NCI-H1930 (cell line): ENCODE data around the gene SLMAP.

Experiments used
- DNase-seq, 2 experiments: peaks; one replicate each; lab custom pipeline; 2025; lab: John Stamatoyannopoulos, UW

SLMAP gene

GRCh38 chr3:57961828-57962447 is 205.8 kb downstream of the SLMAP start:
- no peak for DNase-seq

- no peak for DNase-seq
Observed at GRCh38 chr3:57962448-57962834, 206.3 kb downstream of the SLMAP start.

DNA sequence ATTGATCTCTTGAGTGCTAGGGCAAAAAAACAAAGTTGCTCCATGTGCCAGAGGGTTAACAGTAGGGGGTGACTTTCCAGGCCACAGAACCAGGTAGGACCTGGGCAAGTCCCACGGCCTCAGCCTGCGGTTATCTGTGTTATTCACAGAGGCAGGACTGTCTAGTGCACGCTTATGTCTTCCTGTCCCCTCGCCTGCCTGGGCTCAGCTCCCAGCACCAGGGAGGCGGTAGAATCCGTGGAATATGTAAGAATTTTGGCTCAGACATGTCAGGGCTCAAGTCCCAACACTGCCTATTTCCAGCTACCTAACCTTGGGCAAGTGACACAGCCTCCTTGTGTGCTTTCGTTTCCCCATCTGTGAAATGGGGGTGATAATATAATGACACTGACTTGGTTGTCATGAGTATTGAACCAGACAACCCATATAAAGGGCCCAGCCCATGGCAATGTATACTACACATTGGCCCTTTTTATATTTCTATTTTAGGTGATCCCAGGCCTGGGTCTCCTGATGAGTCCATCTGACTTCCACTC is 207.8 kb downstream of the SLMAP start:
- no peak for DNase-seq

- DNase-seq = no peak
Observed at GRCh38 chr3:57966829-57967228, 210.7 kb downstream of the SLMAP start.

DNA sequence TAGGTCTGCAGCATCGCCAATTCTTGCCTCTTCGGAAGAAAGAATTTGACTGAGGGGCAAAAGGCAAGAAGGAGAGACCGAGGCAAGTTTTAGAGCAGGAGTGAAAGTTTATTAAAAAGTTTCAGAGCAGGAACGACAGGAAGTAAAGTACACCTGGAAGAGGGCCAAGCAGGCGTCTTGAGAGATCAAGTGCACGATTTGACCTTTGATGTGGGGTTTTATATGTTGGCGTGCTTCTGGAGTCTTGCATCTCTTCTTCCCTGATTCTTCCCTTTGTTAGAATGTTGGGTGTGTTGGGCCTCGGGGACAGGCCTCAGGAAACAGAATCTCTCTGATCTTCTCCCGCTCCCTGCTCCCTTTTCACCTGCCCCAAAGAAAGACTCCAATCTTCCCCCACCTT is 211.5 kb downstream of the SLMAP start:
- no peak for DNase-seq

- no peak for DNase-seq
Observed at GRCh38 chr3:57968501-57968900, 212.4 kb downstream of the SLMAP start.

GRCh38 chr3:57971975-57972374 is 215.9 kb downstream of the SLMAP start:
- DNase-seq = no peak

- no peak for DNase-seq
Observed at GRCh38 chr3:57972531-57973111, 216.5 kb downstream of the SLMAP start.

DNA sequence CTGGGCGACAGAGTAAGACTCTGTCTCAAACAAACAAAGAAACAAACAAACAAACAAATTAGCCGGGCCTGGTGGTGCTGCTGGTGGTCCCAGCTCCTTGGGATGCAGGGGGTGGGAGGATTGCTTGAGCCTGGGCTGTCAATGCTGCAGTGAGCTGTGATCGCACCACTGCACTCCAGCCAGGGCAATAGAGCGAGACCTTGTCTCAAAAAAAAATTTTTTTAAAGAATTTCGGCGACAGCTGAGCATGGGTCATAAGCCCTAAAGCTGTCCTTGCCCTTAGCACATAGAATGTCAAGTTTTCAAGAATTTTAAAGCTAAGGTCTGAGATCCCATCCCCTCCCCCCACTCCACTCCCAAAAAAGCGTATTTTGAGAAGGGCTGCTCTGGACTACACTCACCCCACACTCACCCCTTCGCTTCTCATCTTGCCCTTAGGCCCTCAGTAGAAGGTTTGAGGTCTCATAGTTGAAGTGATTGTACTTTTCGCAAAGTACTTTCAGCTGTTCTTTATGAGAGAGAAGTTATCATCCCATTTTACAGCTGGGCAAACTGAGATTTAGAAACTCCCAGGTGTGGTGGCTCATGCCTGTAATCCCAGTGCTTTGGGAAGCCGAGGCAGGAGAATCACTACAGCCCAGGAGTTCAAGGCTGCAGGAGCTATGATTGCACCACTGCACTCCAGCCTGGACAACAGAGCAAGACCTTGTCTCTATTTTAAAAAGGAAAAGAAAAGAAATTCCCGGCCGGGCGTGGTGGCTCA is 217.8 kb downstream of the SLMAP start:
- no peak for DNase-seq

GRCh38 chr3:57974796-57975388 is 218.8 kb downstream of the SLMAP start:
- no peak for DNase-seq

- DNase-seq = no peak
Observed at GRCh38 chr3:57977818-57978235, 221.7 kb downstream of the SLMAP start.

GRCh38 chr3:57978316-57978715 is 222.2 kb downstream of the SLMAP start:
- DNase-seq = no peak
